T-helper 2 cell treated with Interferon-gamma antibody and Interleukin-4, amounts not matched to agents 100 ng/mL and 5 ng/mL, for 36 hours (primary cell): ENCODE results near the gene SMIM38. TPM values are rescaled to one million over a fixed set of nuclear protein-coding genes. Genes with fewer than 3 reads are reported as not detected.

ENCODE experiments used
- intact Hi-C: fragments of 100-400 bp; cut with micrococcal nuclease; formaldehyde crosslinking; loops from one replicate; pipeline ENCODE4 v1.15.1; 2023
- total RNA-seq: library from RNA; stranded (reverse); gene quantifications from 2 replicates; pipeline ENCODE4 v1.2.3, GENCODE V29; 2022

The SMIM38 gene
- total RNA-seq = 0.25 and 0.43 TPM in 2 replicates

GRCh38 chr11:69155302-69156234 is at the start of gene SMIM38:
Gene SMIM38, plus strand, starts transcription at chr11:69155935. Its CDS starts 1,912 bp downstream, at chr11:69157847.
- intact Hi-C loops = no loop called here

GRCh38 chr11:69106031-69106811 is 49.5 kb upstream of the SMIM38 start:
- intact Hi-C loops = no loop called here

- intact Hi-C loops = no loop called here
These were observed 48.3 kb upstream of the SMIM38 start for GRCh38 chr11:69107413-69107812.

GRCh38 chr11:69108030-69108429 is 47.7 kb upstream of the SMIM38 start:
- intact Hi-C loops = no loop called here

GRCh38 chr11:69108559-69108958 is 47.2 kb upstream of the SMIM38 start:
- intact Hi-C loops = no loop called here

- intact Hi-C loops = no loop called here
These were observed 46.6 kb upstream of the SMIM38 start for GRCh38 chr11:69109101-69109500.

- intact Hi-C loops = no loop called here
These were observed 45.3 kb upstream of the SMIM38 start for GRCh38 chr11:69110451-69110850.

GRCh38 chr11:69111624-69112542 is 43.9 kb upstream of the SMIM38 start:
- intact Hi-C loops = no loop called here

GRCh38 chr11:69113226-69113625 is 42.5 kb upstream of the SMIM38 start:
- intact Hi-C loops = no loop called here

- intact Hi-C loops = no loop called here
These were observed 41.9 kb upstream of the SMIM38 start for GRCh38 chr11:69113646-69114340.

- intact Hi-C loops = no loop called here
These were observed 41.4 kb upstream of the SMIM38 start for GRCh38 chr11:69114362-69114761.

- intact Hi-C loops = no loop called here
These were observed 40.8 kb upstream of the SMIM38 start for GRCh38 chr11:69114811-69115523.

GRCh38 chr11:69115586-69116560 is 39.9 kb upstream of the SMIM38 start:
- intact Hi-C loops = no loop called here

GRCh38 chr11:69116671-69117070 is 39.1 kb upstream of the SMIM38 start:
- intact Hi-C loops = no loop called here

- intact Hi-C loops = no loop called here
These were observed 36.5 kb upstream of the SMIM38 start for GRCh38 chr11:69119190-69119589.

GRCh38 chr11:69120096-69120875 is 35.4 kb upstream of the SMIM38 start:
- intact Hi-C loops = no loop called here

GRCh38 chr11:69121021-69121420 is 34.7 kb upstream of the SMIM38 start:
- intact Hi-C loops = no loop called here
